ENCODE measurements around the gene TNKS2.

GRCh38 chr10:91788527-91788926, 9.7 kb upstream of the TNKS2 start:
- no peak for TF ChIP-seq CTCF (IDR thresholded peaks at IDR 0.05)
- TF ChIP-seq EZH2 (IDR thresholded peaks at IDR 0.05; ENCODE audit: borderline replicate concordance, insufficient read depth, low read depth, low read length, poor library complexity, severe bottlenecking): no peak

Data from B cell (primary cell).